Endothelial cell of umbilical vein (primary cell): ENCODE measurements around the gene PRKG1. TPM values are rescaled to one million over a fixed set of nuclear protein-coding genes. Genes with fewer than 3 reads are reported as not detected.

ENCODE experiments used
- BruUV-seq: library from RNA; stranded (reverse); fragments of 400-500 nt; replicated peaks from 2 replicates; lab custom pipeline; 2021; lab: Mats Ljungman, UMichigan
- CTCF ChIA-PET: fragments of 300-600, 350-600 bp; sonication (Branson Sonifier 250); formaldehyde crosslinking; loops from one replicate; lab custom pipeline; 2021; ENCODE audit warnings: antibody characterized with exemption, inconsistent platforms; lab: Charles Lee
- POLR2A ChIA-PET: fragments of 300-600, 350-600 bp; sonication (Branson Sonifier 250); formaldehyde crosslinking; loops from one replicate; lab custom pipeline; 2021; ENCODE audit warnings: antibody characterized with exemption, inconsistent platforms; lab: Charles Lee
- DNase-seq: peaks from one replicate; pipeline ENCODE4 v3.0.0-alpha.2; 2011; ENCODE audit warnings: low read depth, low spot score
- FAIRE-seq: peaks from 2 replicates; lab custom pipeline; 2011; peaks lifted over from hg19 to GRCh38; lab: Jason Lieb, UNC
- H2AFZ ChIP-seq: 2 replicates; pipeline ENCODE4 v1.6.0; 2012; ENCODE audit warnings: low read depth, low read length, control low read depth, inconsistent platforms
- H3K27ac ChIP-seq: 2 replicates; pipeline ENCODE4 v1.5.1; 2011; ENCODE audit warnings: low read depth, mild to moderate bottlenecking, control low read depth, low read length, moderate library complexity; ENCODE audit not compliant: insufficient read depth
- H3K27me3 ChIP-seq, 2 experiments: 2 replicates each; pipeline versions ENCODE4 v1.6.0 to v1.6.1; 2011; ENCODE audit warnings: low read length in 2 of 2, mixed read lengths in 1 of 2; ENCODE audit not compliant: control insufficient read depth in 2 of 2, insufficient read depth in 2 of 2
- H3K36me3 ChIP-seq, 2 experiments: 2 replicates in 1 of 2; 3 replicates in 1 of 2; pipeline ENCODE4 v1.5.1; 2011; ENCODE audit warnings: low read length in 2 of 2, mild to moderate bottlenecking in 1 of 2, moderate library complexity in 1 of 2; ENCODE audit not compliant: control insufficient read depth in 2 of 2, insufficient read depth in 2 of 2; ENCODE audit errors: extremely low read depth in 1 of 2
- H3K4me1 ChIP-seq: 3 replicates; pipeline ENCODE4 v1.5.1; 2011; ENCODE audit warnings: mild to moderate bottlenecking, low read length; ENCODE audit not compliant: control insufficient read depth, insufficient read depth; ENCODE audit errors: extremely low read depth
- H3K4me2 ChIP-seq: 2 replicates; pipeline ENCODE4 v1.6.1; 2011; ENCODE audit warnings: low read length, control low read depth, mixed read lengths; ENCODE audit not compliant: insufficient read depth
- H3K4me3 ChIP-seq, 3 experiments: fragments of 200-600 bp in 1 of 3; sonication (generic), shearing (Covaris generic) in 1 of 3; replicated peaks in 1 of 3; 2 replicates each; pipeline ENCODE4 v1.5.1; 2011 to 2016; ENCODE audit warnings: control low read depth in 3 of 3, low read length in 3 of 3, mild to moderate bottlenecking in 2 of 3, inconsistent platforms in 1 of 3, low read depth in 1 of 3, moderate library complexity in 1 of 3; ENCODE audit not compliant: insufficient read depth in 1 of 3
- H3K79me2 ChIP-seq: 2 replicates; pipeline ENCODE4 v1.6.0; 2012; ENCODE audit warnings: low read length, inconsistent platforms; ENCODE audit not compliant: control insufficient read depth, insufficient read depth
- H3K9ac ChIP-seq: replicated peaks from 2 replicates; pipeline ENCODE3; 2011; ENCODE audit warnings: low read length, control low read depth; ENCODE audit not compliant: insufficient read depth; ENCODE audit errors: extremely low read depth
- H3K9me1 ChIP-seq: replicated peaks from 3 replicates; pipeline ENCODE4 v1.6.0; 2011; ENCODE audit warnings: mild to moderate bottlenecking, low read length; ENCODE audit not compliant: control insufficient read depth, insufficient read depth; ENCODE audit errors: extremely low read depth
- H3K9me3 ChIP-seq: replicated peaks from 2 replicates; pipeline ENCODE4 v1.5.1; 2012; ENCODE audit warnings: low read length, inconsistent platforms; ENCODE audit not compliant: control insufficient read depth, insufficient read depth
- H4K20me1 ChIP-seq: replicated peaks from 2 replicates; pipeline ENCODE3; 2011; ENCODE audit warnings: mild to moderate bottlenecking, low read length; ENCODE audit not compliant: control insufficient read depth, insufficient read depth; ENCODE audit errors: extremely low read depth
- FOS ChIP-seq: IDR thresholded peaks from 2 replicates; pipeline ENCODE4 v1.6.1; 2011; ENCODE audit warnings: mild to moderate bottlenecking, low read length, moderate library complexity, borderline replicate concordance; ENCODE audit not compliant: insufficient read depth
- GATA2 ChIP-seq: IDR thresholded peaks from 2 replicates; pipeline ENCODE4 v1.7.0; 2011; ENCODE audit warnings: low read depth, mild to moderate bottlenecking, moderate library complexity, mixed read lengths, low read length; ENCODE audit not compliant: insufficient read length, insufficient read depth
- JUN ChIP-seq: IDR thresholded peaks from 2 replicates; pipeline ENCODE4 v1.6.1; 2011; ENCODE audit warnings: borderline replicate concordance, low read depth; ENCODE audit not compliant: insufficient read length, insufficient read depth
- MYC ChIP-seq: IDR thresholded peaks from one replicate; pipeline ENCODE4 v1.6.1; 2011; ENCODE audit warnings: mild to moderate bottlenecking, low read depth, low read length
- POLR2AphosphoS5 ChIP-seq: IDR thresholded peaks from 2 replicates; pipeline ENCODE4 v1.6.1; 2012; ENCODE audit warnings: low read depth, mild to moderate bottlenecking, control low read depth, low read length, moderate library complexity; ENCODE audit not compliant: insufficient read depth
- dilution Hi-C: fragments of 300-500 bp; cut with MboI; formaldehyde crosslinking; loops from one replicate; pipeline ENCODE4 v1.15.0; 2019; ENCODE audit warnings: low sequenced_read_pairs; ENCODE audit not compliant: extremely low pct_ligation_motif_present
- intact Hi-C: fragments of 100-400 bp; cut with micrococcal nuclease; formaldehyde crosslinking; loops from one replicate; pipeline ENCODE4 v1.10.0; 2022
- polyA plus RNA-seq, 4 experiments: library from polyadenylated mRNA; depleted of rRNA in 3 of 4; stranded (reverse) in 3 of 4; unstranded in 1 of 4; fragments of >200 nt; gene quantifications; 2 replicates each; pipeline versions ENCODE4 v1.2.1 to v1.2.3, GENCODE V29; 2011 to 2012; ENCODE audit warnings: missing spikeins in 1 of 4
- total RNA-seq: library from RNA; stranded (reverse); gene quantifications from 2 replicates; pipeline ENCODE4 v1.2.3, GENCODE V29; 2021
- TF ChIP-seq, protein P1 (sequence below): IDR thresholded peaks from 2 replicates; pipeline ENCODE4 v1.6.1; 2011; ENCODE audit not compliant: insufficient read depth, insufficient read length
- TF ChIP-seq, protein P2 (sequence below), 2 donors: IDR thresholded peaks; 1 replicate in 1 of 2; 2 replicates in 1 of 2; pipeline ENCODE4 v1.5.1; 2011; ENCODE audit warnings: low read length in 2 of 2, mild to moderate bottlenecking in 2 of 2, moderate library complexity in 2 of 2, control low read depth in 1 of 2, inconsistent platforms in 1 of 2, low read depth in 1 of 2; ENCODE audit not compliant: insufficient read depth in 1 of 2; ENCODE audit errors: extremely low read depth in 1 of 2

The PRKG1 gene
- total and polyA plus RNA-seq, 2 donors (not counting 3 experiments of a cell fraction or from before 2014, with no cell fraction given): 0.01 to 0.18 TPM

DNA sequence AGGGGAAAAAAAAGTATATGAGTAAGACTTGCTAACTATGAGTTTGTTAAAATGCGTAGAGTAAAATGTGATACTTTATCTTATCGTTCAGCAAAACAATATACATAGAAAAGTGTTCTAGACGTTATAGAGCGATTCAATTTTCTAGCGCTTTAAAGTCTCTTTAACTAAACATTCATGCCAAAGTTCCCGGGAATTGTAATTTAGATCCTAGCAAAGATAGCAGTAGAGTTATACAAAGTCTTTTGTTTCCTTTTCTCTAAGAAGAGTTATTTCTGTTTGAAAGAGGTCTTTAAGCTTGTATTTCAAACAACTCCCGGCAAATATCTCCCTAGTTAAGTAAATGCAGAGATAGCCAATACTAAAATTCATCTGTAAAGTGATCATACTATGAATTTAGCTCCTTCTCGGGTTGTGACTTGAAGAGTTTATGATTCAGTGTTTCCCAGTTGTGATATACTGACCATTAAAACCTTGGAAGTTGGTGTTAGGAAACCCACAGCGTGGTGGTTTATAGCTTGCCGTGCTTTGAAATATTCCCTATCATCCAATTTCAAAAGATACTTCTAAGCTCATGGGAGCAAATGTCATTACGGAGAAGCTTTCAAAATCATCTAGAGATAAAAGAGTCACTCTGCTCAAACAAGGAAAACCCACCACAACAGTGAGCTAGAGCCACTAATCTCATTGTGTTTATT is 453.4 kb downstream of the PRKG1 start:
- H3K79me2 ChIP-seq: no peaks in the 10 kb centered on the region
- no peaks in the 10 kb centered on the region for H3K9me1 ChIP-seq
- no TSS peak for BruUV-seq
- no peaks in the 10 kb centered on the region for H3K4me1 ChIP-seq
- H3K36me3 ChIP-seq: no peaks in the 10 kb centered on the region
- FAIRE-seq (peak; percentile 63), DNase-seq (peak; percentile 41)
- no peak overlapping the region for H3K9ac ChIP-seq
- ChIA-PET POLR2A (no interaction called here), CTCF (interaction anchor here (0.8 to 2.0 kb wide), 6 partner anchors 9 to 104 kb away, joined by 3 to 5 read pairs (median 3); no protein-coding TSS in a partner anchor)
- no peaks in the 10 kb centered on the region for H3K27me3 ChIP-seq
- dilution Hi-C loops (no loop called here), intact Hi-C loops (no loop called here)
- no peaks in the 10 kb centered on the region for H3K9me3 ChIP-seq
- H2AFZ ChIP-seq: no peak overlapping the region
- H3K27ac ChIP-seq: no peak overlapping the region
- TF ChIP-seq, protein P1, sequence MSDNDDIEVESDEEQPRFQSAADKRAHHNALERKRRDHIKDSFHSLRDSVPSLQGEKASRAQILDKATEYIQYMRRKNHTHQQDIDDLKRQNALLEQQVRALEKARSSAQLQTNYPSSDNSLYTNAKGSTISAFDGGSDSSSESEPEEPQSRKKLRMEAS: no peak
- TF ChIP-seq JUN (no peak), POLR2AphosphoS5 (no peak), GATA2 (no peak), FOS (no peak)
- no peak overlapping the region for H3K4me2 ChIP-seq
- H3K4me3 ChIP-seq: no peak overlapping the region
- H4K20me1 ChIP-seq: no peaks in the 10 kb centered on the region

DNA sequence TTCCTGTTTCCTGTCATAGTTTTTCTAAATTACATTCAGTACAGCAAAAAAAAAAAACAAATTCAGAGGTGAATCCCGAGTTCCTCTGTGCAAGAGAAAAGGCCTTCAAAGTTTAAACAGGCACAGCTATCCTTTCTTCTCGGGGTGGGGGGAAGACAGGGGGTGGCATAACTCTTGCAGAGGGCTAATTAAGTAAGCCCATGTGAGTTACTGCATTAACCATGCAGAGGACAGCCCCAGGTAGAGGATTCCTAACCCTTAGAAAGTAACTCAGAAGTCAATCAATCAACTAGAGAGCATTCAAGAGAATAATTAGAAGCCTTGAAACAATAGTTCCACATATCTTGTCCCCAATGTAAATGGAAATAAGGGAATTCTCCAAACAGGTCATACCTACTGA is 454.2 kb downstream of the PRKG1 start:
- Histone ChIP-seq H3K9me3 (no peaks in the 10 kb centered on the region), H3K27ac (no peak overlapping the region), H3K4me1 (no peaks in the 10 kb centered on the region), H3K4me3 (no peak overlapping the region), H2AFZ (no peak overlapping the region), H3K27me3 (no peaks in the 10 kb centered on the region), H4K20me1 (no peaks in the 10 kb centered on the region), H3K4me2 (no peak overlapping the region), H3K36me3 (no peaks in the 10 kb centered on the region), H3K9me1 (no peaks in the 10 kb centered on the region), H3K9ac (no peak overlapping the region), H3K79me2 (no peaks in the 10 kb centered on the region)
- BruUV-seq: no TSS peak
- intact Hi-C loops (no loop called here), dilution Hi-C loops (no loop called here)
- no peak for DNase-seq
- ChIA-PET CTCF (interaction anchor here (0.8 to 2.0 kb wide), 4 partner anchors 8 to 18 kb away, joined by 3 to 5 read pairs (median 4); no protein-coding TSS in a partner anchor), POLR2A (no interaction called here)
- TF ChIP-seq MYC: no peak
- TF ChIP-seq, protein P2, sequence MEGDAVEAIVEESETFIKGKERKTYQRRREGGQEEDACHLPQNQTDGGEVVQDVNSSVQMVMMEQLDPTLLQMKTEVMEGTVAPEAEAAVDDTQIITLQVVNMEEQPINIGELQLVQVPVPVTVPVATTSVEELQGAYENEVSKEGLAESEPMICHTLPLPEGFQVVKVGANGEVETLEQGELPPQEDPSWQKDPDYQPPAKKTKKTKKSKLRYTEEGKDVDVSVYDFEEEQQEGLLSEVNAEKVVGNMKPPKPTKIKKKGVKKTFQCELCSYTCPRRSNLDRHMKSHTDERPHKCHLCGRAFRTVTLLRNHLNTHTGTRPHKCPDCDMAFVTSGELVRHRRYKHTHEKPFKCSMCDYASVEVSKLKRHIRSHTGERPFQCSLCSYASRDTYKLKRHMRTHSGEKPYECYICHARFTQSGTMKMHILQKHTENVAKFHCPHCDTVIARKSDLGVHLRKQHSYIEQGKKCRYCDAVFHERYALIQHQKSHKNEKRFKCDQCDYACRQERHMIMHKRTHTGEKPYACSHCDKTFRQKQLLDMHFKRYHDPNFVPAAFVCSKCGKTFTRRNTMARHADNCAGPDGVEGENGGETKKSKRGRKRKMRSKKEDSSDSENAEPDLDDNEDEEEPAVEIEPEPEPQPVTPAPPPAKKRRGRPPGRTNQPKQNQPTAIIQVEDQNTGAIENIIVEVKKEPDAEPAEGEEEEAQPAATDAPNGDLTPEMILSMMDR (IDR thresholded peaks at IDR 0.05; ENCODE audit: extremely low read depth in 1 of 2, insufficient read depth in 1 of 2, low read depth in 1 of 2, low read length in 2 of 2): no peak
- FAIRE-seq: no peak
